Colonic mucosa (tissue), 4 donors: ENCODE results near the gene CRADD. TPM values are rescaled to one million over a fixed set of nuclear protein-coding genes. Genes with fewer than 3 reads are reported as not detected.

ENCODE experiments used
- DNase-seq: peaks from one replicate; pipeline ENCODE4 v3.0.0-alpha.2; 2020
- H3K27ac ChIP-seq: fragments of 200-600 bp; one replicate; pipeline ENCODE4 v1.8.0; 2021
- H3K27me3 ChIP-seq: fragments of 200-600 bp; one replicate; pipeline ENCODE4 v1.8.0; 2021
- H3K36me3 ChIP-seq: fragments of 200-600 bp; one replicate; pipeline ENCODE4 v1.8.0; 2021
- H3K4me1 ChIP-seq: fragments of 200-600 bp; one replicate; pipeline ENCODE4 v1.8.0; 2021; ENCODE audit warnings: mild to moderate bottlenecking
- H3K4me3 ChIP-seq: fragments of 200-600 bp; one replicate; pipeline ENCODE4 v1.8.0; 2021
- H3K9ac ChIP-seq, 2 donors: one replicate each; pipeline ENCODE4 v1.7.0; 2013; ENCODE audit warnings: control low read depth in 2 of 2, low read depth in 2 of 2, low read length in 2 of 2
- H3K9me3 ChIP-seq: fragments of 200-600 bp; one replicate; pipeline ENCODE4 v1.8.0; 2021
- CTCF ChIP-seq: fragments of 200-600 bp; IDR thresholded peaks from one replicate; pipeline ENCODE4 v1.8.0; 2022; ENCODE audit warnings: antibody characterized with exemption, mild to moderate bottlenecking
- intact Hi-C: fragments of 100-400 bp; cut with DNase I; formaldehyde crosslinking; loops from one replicate; pipeline ENCODE4 v1.14.1; 2022
- total RNA-seq, 2 donors: library from RNA; stranded (reverse); fragmentation: NEBNext Ultra II Directional in 1 of 2; extraction: Animal tissue kit (Norgen Biotek cat#: 25700) in 1 of 2; gene quantifications; one replicate each; pipeline ENCODE4 v1.2.1, GENCODE V29; 2021
- donor health status: healthy.
- donor health status: DM: no; HTN: no; CAD: no.
- donor health status: DM: no; HTN: no; CAD: no.

Gene CRADD
- total RNA-seq, 2 donors from 2014 or later: 18.2 to 23.9 TPM

- Histone ChIP-seq H3K9me3 (no peaks in the 10 kb centered on the region), H3K4me1 (no peaks in the 10 kb centered on the region), H3K27me3 (no peaks in the 10 kb centered on the region), H3K36me3 (no peaks in the 10 kb centered on the region), H3K27ac (no peak overlapping the region), H3K9ac (no peak overlapping the region), H3K4me3 (no peak overlapping the region)
- no peak for TF ChIP-seq CTCF
- intact Hi-C loops: no loop called here
- DNase-seq: no peak
Observed at GRCh38 chr12:93669452-93669851, 7.7 kb upstream of the CRADD start.

GRCh38 chr12:93670104-93670503, 7.1 kb upstream of the CRADD start:
- no peak for TF ChIP-seq CTCF
- Histone ChIP-seq H3K36me3 (no peaks in the 10 kb centered on the region), H3K4me1 (no peaks in the 10 kb centered on the region), H3K9me3 (no peaks in the 10 kb centered on the region), H3K27ac (no peak overlapping the region), H3K4me3 (no peak overlapping the region), H3K27me3 (no peaks in the 10 kb centered on the region), H3K9ac (no peak overlapping the region)
- no peak for DNase-seq
- intact Hi-C loops: no loop called here

GRCh38 chr12:93671044-93671443, 6.1 kb upstream of the CRADD start:
- no peak overlapping the region for H3K9ac ChIP-seq
- H3K36me3 ChIP-seq: no peaks in the 10 kb centered on the region
- TF ChIP-seq CTCF: no peak
- H3K9me3 ChIP-seq: no peaks in the 10 kb centered on the region
- no peak overlapping the region for H3K4me3 ChIP-seq
- intact Hi-C loops: no loop called here
- DNase-seq: no peak
- no peaks in the 10 kb centered on the region for H3K27me3 ChIP-seq
- no peaks in the 10 kb centered on the region for H3K4me1 ChIP-seq
- H3K27ac ChIP-seq: no peak overlapping the region

- intact Hi-C loops: no loop called here
- H3K9ac ChIP-seq: no peak overlapping the region
- H3K36me3 ChIP-seq: no peaks in the 10 kb centered on the region
- no peak overlapping the region for H3K4me3 ChIP-seq
- no peak for TF ChIP-seq CTCF
- no peak overlapping the region for H3K27ac ChIP-seq
- H3K9me3 ChIP-seq: no peaks in the 10 kb centered on the region
- no peak for DNase-seq
- H3K4me1 ChIP-seq: no peaks in the 10 kb centered on the region
- no peaks in the 10 kb centered on the region for H3K27me3 ChIP-seq
Observed at GRCh38 chr12:93673084-93673483, 4.1 kb upstream of the CRADD start.

GRCh38 chr12:93674386-93674785, 2.8 kb upstream of the CRADD start:
- no peak for TF ChIP-seq CTCF
- Histone ChIP-seq H3K36me3 (no peaks in the 10 kb centered on the region), H3K9ac (no peak overlapping the region), H3K4me3 (no peak overlapping the region), H3K27me3 (no peaks in the 10 kb centered on the region), H3K4me1 (no peaks in the 10 kb centered on the region), H3K9me3 (no peaks in the 10 kb centered on the region), H3K27ac (no peak overlapping the region)
- DNase-seq: no peak
- intact Hi-C loops: no loop called here
